IPS DF 4.7 (cell line): ENCODE data around the gene CAMK1D.

Experiments used
- DNase-seq: peaks from one replicate; pipeline ENCODE4 v3.0.0-alpha.2; 2013; ENCODE audit warnings: low spot score; ENCODE audit errors: extremely low read depth

Gene CAMK1D

DNA sequence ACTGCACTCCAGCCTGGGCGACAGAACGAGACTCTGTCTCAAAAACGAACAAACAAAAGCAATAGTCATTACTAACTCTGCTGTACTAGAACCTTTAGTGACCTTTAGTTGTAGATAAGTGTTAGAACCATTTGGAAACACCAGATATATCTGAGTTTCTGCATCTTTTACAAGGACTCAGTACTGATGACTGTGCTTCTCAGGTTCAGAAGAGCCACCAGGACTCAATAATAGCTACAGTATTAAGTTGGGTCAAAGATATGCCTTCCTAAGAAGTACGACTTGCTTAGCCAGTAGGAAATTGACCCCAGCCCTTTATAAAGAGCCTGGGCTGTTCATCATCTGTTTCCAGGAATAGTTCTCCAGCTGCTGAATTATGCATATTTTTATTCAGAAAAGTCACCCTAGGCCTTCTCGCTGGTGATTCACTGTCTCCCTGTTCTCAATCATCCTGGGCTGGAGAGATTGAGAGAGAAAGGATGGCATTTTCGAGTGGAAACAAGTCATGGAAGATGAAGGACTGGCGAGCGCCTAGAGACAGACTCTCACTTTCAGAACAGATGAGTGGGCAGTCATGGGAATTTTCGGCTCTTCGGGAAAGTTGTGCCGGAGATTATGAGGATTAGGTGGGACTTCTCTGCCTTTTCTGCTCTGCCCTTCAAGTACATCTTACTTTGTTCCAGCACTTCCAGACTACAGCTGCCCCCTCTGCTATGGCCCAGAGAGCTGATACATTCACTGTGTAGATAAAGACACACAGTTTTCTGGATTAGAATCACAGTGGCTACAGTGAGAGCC lies 336.1 kb downstream of the CAMK1D start:
- no peak for DNase-seq

DNA sequence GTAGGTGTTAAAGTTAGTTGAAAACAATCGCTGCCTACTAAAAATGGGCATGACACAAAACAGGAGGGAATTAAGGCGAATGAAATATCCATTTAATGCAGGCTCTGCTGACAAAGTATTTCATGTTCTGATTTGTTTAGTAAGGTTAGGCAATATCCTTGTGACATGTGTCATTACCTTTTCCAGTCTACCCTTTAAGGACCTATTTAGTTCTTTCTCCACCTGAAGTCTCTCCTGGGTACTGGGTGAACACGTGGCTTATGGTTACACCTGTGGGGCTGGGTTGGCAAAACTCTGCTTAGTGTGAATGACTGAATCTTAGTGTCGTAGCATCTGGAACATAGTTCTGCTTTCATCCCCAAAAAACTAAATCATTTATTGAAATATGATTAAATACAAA lies 338.6 kb downstream of the CAMK1D start:
- no peak for DNase-seq

DNA sequence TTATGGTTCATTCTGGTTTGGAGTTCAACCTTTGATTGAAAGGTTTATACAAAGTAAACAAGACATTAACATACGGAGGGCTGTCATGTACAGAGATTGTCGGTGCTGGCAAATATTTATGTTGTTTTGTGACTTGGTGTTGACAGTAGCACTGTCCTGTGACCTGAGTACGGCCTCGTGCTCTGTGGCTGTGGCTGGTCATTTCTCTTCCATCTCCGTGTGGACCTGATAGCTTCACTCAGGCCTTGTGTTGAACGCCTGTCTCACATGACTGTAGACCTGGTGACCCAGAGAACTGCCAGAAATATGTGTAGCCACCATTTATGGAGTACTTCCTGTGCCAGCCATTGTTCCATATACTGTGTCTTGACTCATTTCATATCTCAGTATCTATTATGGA lies 340.5 kb downstream of the CAMK1D start:
- DNase-seq: no peak

DNA sequence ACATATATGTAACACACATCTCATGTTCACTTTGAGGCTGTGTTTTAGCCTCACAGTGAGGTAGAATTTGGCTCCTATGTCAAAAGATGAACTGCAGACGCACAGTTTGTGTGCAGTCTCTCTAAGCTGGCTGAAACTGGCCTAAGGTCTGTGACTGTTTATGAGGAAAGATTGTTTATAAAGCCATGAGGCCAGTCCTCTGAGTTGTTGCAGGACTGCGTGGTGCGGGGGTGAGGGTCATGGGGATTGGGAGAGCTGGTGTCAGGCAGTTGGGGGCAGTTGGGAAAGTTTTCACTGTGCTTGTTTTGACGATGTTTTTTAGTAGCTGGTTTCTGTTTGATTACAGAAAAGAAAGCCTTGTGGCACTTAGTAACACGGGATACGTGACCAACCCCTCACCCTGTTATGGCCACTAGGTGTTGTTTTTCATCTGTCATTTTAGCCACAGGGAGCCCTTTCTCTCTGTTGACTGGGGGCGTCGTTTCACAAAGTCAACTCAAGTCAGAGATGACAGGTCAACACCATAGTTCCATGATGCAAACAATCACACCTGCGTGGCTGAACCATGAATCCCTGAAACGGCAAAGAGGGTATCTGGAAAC lies 341.3 kb downstream of the CAMK1D start:
- DNase-seq: no peak

DNA sequence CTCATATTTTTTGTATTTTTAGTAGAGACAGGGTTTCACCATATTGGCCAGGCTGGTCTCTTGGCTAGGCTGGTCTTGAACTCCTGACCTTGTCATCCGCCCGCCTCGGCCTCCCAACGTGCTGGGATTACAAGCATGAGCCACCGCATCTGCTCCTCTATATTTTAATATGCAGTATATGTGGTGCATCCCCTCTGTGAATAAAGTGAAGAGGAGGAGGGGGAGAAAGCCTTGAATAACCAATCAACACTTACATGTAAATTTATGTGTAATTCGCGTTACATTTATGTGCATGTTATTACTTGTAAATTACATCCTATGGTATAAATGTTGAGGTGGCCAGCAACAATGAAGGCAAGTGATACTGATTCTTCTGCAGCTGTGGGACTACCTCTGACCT lies 342.2 kb downstream of the CAMK1D start:
- no peak for DNase-seq

DNA sequence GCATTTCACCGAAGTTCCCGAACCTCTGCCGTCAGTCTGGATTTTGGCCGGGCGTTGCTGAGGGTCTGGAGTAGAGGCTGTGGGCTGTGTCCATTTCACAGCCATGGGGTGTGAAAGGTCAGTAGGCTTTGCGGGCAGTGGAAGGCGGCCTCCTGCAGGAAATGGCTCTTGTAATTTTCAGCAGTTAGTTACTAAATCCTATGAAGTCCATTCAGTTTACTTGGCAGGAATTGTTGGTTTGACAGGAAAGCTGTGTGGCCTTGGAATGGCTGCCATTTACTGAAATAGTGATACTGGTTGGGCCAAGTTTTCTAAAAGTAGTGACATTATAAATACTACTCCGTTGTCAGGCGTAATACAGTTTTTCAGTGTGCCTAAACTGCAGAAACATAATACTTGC lies 348.4 kb downstream of the CAMK1D start:
- no peak for DNase-seq

DNA sequence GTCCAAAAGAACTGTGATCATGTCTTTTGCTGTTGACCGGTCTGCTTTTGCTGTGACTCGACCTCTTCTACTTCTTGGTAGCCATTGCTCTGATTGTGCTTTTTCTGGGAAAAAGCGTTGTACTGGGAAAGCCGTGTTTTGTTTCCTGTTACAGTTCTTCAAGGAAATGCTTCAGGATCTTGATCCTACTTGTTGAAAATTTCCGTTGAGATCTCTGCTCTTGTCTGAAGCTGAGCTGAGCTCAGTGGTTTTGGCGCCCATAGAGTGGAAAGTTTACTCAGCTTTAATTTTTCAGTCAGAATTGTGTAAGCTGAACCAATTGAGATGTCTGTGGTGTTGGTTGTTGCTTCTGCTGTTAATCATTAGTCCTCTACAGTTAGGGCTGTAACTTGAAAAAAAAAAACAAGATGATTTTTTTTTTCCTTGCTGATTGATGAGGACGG lies 349.9 kb downstream of the CAMK1D start:
- DNase-seq: no peak

DNA sequence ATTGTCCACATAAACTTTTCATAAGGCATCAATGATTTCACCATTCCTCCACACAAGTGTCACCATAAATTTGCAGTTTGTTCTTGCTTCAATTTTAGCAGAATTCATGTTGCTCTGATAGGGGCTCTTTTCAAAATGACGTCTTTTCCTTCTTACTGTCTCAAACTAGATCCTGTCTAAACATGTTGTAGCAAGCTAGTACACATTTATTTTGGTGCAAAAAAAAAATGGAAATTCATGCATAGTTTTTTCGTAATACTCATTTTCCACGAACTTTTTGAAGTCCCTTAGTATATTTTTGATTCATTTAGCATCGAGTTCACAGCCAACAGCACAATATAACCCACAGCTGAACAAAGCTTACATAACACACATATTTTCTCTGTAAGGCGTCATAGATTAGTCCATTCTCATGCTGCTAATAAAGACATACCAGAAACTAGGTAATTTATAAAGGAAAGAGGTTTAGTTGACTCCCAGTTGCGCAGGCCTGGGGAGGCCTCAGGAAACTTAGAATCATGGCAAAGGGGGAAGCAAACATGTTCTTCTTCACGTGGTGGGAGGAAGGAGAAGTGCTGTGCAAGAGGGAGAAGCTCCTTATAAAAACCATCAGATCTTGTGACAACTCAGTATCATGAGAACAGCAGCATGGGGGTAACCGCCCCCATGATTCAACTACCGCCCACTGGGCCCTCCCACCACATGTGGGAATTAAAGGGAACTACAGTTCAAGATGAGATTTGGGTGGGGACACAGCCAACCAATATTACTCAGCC lies 350.6 kb downstream of the CAMK1D start:
- DNase-seq: no peak

DNA sequence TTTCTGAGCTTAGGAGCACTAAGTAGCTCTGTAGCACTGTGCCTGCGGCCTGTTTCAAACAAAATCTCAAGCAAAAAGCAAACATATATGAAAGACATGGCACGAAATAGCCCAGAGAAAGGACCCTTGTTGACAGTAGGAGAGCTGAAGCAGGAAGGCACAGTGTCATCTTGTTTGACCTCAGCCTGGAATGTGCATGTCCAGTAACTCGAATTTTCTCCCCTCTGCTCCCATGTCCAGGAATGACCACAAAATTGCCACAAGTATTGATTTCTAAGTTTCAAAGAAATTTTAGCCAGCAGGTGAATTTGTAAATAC lies 351.2 kb downstream of the CAMK1D start:
- DNase-seq: no peak

DNA sequence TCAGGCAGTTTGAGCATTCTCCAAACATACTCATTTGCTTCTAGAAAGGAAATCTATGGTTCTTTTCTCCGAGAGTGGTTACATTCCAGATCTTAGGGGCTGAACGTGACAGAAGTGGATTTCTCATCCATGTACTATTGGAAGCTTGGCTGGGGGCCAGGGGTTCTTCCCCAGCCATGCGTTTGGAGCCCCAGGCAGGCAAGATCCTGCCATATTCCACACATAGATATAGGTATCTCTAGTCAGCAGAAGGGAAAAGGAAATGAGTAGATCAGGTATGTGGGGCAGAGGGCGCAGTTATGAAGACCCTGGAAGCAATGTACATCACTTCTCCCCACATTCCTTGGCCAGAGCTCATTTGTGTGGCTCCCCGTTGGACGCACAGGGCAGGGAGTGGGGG lies 352.3 kb downstream of the CAMK1D start:
- no peak for DNase-seq

DNA sequence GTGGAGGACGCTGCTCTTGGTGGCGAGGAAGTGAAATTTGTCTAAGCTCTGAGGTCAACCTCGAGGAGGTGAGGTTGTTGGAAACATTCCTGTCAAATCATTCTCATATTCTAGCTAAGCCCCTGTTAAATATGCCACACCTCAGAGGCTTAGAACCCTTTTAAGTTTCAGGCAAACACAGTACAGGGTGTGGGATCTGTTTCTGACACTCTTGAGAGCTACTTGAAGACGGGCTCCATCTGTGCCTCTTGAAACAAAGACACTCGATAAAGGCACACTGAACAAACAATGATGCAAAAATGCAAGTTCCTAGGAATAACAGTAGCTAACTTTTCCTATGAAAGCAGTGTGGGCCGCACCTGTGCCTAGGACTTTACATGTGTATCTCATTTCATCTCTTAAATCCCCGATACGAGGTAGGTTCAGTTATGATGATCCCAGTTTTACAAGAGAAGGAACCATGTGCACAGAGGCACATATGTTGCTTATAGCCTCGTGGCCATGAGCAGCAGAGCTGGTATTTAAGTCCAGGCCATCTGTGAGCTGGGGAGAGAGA lies 352.9 kb downstream of the CAMK1D start:
- DNase-seq: no peak

DNA sequence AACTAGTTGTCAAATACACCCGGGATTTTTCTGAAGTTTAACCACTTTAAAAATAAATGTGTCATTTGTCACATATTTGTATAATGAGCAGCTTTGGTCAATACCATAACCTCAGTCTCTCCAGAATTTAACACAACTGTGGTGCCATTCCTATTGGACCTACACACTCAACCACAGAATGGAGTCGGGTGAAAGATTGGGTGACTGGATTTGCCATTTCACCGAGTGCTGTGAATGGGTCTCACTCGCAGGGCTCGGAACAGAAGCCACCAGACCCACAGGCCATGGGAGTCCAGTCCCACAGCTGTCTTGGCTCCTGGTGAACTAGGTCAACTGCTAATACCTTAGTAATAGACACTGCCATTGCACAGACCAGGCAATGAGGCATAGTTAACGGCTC lies 353.8 kb downstream of the CAMK1D start:
- DNase-seq: no peak

DNA sequence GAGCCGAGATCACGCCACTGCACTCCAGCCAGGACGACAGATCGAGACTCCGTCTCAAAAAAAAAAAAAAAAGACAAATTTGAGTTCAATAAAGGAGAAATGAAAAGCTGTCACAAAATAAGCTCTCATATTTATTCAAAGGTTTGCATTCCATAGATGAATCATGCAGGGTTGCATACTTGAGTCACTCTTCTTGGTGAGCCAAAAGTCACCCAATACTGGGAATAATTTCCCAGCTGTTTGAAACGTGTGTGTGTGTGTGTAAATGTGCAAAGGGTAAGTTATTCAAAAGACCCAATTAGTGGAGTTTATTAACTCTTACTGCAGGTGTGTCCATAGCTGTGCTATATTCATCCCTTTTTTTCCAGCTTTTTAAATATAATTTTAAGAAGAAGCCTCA lies 354.5 kb downstream of the CAMK1D start:
- no peak for DNase-seq

DNA sequence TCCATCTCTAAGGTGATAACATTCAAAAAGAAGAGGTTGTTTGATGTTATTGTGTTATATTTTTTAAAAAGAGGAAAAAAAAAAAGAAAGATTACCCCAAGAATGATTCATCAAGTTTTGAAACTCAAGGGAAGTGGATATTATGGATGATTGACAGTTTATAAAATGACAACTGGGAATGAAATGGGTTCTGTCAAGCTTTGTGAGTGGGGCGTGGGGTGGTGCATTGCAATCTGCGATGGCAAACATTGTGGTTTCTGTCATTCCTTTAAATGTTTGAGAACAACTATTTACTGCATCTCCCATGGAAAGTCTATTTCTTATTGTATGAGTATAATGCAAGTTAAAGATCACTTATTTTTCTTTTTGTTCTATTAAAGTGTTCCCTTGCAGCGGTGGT lies 355.1 kb downstream of the CAMK1D start:
- DNase-seq: no peak

DNA sequence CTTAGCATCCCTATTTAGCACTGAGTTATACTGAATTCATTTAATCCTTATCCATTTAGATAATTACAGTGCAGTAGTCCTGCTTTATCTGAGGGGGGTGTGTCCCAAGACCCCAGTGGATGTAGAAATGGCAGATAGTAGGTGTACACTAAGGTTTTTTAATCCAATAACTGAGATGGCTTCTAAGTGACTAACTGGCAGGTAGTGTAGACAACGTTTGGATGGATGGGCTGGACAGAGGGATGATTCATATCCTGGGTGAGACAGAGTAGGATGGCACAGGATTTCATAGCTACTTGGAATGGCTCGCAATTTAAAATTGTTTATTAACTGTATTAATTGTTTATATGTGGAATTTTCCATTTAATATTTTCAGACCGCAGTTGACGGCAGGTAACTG lies 356.6 kb downstream of the CAMK1D start:
- no peak for DNase-seq

DNA sequence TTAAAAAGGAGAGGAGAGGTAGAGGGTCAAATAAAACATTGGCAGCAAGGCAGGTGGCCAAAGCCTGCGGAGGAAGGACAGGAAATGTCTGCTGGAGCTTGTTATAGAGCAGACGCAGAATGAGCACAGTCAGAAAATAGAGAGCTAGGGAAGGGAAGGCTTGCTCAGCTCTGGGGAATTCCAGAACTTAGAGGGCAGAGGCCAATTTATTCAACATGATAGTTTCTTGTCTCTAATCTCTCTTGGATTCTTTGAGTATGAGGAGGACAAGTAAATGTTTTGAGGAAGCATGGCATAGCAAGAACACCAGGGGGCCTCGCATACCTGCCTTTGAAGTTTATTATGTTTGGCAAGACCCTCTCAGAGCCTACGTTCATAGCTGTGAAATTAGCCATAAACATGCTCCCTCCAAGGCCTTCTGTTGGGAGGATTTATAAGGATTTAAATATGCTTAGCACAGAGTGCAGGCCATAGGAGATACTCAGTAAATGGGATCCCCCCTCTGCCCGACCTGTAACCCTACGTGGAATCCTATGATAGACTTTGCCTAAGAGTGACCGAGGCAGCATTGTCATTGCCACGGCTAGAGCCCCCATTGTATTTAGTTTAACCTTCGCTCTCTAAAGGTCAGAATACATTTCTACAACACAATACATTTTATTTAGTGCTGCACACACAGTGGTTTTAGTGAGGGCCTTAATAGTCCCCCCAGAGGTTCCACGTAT lies 358.3 kb downstream of the CAMK1D start:
- no peak for DNase-seq

DNA sequence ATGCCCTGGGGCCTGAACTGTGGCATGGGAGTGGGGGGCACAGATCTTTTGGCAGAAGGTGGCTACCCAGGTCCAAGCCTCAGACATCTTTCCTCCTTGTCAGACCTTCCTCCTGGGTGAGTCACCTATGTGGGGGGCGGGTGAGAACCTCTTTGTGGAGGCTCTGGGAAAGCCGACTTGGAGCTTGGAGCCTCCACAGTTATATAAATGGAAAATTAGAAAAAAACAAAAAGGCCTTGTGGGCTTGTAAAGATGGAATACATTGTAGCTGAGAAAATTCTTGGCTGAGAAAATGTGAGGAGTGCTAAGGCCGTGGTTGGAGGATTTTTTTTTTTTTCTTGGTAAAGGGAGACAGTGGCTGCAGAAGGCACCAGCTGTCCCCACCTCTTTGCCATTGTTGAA lies 359.7 kb downstream of the CAMK1D start:
- no peak for DNase-seq

DNA sequence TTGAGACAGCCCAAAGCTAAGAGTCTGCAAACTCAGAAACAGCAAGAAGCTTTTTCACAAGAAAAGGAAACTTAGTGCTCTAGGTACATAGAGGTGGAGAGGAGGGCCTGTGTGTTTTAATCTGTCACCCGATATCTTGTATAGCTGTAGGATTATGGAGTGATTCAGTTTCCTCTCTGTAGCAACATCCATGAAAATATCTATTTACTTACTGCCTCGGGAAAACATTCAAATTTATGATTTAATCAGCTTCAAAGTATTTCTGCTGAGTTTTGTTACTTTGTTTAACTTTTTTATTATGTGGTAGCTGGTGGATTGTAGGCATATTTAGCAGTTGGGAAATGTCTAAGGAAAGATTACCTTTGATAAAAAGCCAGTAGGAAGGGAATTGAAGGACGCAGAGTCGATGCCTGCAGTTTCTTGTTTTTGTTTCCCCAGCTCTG lies 360.2 kb downstream of the CAMK1D start:
- no peak for DNase-seq

DNA sequence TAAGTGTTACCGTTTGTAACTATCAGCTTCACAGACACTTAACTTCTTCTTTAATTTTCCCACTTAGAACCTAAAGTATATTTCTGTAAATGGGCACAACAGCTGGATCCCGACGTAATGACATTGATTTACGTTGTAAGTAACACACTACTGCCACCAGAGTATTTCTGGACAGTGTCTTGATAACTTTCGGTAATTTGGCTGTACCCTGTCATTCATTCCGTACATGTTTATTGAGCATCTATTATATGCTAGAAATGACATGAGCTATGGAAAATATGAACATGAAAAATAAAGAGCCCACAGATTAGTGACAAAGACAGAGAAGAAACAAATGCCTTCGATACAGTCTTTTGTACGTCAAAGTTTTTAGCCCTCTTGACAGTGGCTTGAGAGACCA lies 360.8 kb downstream of the CAMK1D start:
- no peak for DNase-seq

DNA sequence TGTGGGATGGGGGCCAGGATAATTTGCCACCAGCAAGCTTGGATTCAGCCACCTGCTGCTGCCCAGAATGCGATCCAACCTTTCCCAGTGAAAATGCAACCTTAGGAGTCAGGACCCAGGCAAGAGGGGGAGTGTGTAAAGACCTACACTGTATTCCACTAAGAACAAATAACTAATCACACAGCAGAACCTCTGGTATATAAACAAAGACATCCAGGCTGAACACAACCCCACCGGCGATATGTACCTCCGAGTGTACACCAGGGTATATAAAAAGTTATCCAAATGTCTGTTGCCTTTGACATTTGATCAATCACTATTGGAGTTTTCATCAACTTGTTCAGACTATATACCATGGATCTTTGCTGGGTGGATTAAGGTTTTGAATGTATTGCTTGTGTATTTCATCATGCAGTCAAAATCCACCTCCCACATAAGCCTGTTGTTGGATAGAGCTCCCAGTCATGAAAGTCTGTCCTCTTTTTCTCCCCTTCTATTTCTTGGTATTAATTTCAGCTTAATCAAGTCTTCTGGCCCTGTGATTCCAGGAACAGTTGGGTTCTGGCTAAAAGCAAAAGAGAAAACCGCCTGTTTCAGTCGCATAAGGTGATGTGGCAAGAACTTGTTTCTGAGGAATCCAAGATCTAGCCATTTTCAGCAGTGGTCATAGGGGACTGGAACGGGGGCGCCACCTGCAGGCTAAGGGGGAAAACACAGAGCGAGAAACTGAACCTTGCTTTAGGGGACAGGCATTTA lies 361.4 kb downstream of the CAMK1D start:
- no peak for DNase-seq

DNA sequence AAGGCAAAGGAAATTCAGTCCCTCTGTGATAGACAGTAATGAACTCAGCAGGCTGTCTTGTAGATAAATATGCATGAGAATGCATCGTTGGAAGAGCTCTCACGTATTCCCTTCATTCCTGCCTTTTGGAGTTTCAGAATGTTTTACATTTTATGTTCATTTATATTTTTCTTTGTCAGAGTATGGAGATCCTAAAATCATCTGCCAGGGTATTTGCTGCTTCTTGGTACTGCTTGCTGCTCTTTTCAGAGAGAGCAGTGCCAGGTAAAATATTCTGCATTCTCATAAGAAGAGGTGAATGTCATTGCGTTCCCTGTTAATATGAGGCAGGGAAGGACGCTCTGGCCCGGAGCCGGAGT lies 362.0 kb downstream of the CAMK1D start:
- no peak for DNase-seq
